DND-41 (cell line): ENCODE data around the gene PCSK2.

Source experiments
- ATAC-seq: fragments of 200-7000 bp; cut with Tn5 transposase; 3 replicates; pipeline ENCODE4 v1.9.1; 2021; ENCODE audit warnings: low read depth; ENCODE audit not compliant: insufficient read depth
- DNase-seq: peaks from one replicate; pipeline ENCODE4 v3.0.0-alpha.2; 2020
- H2AFZ ChIP-seq: 2 replicates; pipeline ENCODE4 v1.6.0; 2012; ENCODE audit warnings: low read depth, low read length
- H3K27ac ChIP-seq: 2 replicates; pipeline ENCODE4 v1.5.1; 2012; ENCODE audit warnings: low read length, inconsistent platforms
- H3K27me3 ChIP-seq: fragments of 200-600 bp; sonication (generic); 2 replicates; pipeline ENCODE4 v1.6.0; 2012; ENCODE audit warnings: low read length, mild to moderate bottlenecking, inconsistent platforms; ENCODE audit not compliant: insufficient read depth, poor library complexity
- H3K36me3 ChIP-seq: 2 replicates; pipeline ENCODE4 v1.5.1; 2012; ENCODE audit warnings: low read length, inconsistent platforms; ENCODE audit not compliant: insufficient read depth
- H3K4me1 ChIP-seq: 2 replicates; pipeline ENCODE4 v1.5.1; 2012; ENCODE audit warnings: mild to moderate bottlenecking, low read length; ENCODE audit not compliant: insufficient read depth
- H3K4me2 ChIP-seq: 2 replicates; pipeline ENCODE4 v1.6.0; 2012; ENCODE audit warnings: mild to moderate bottlenecking, moderate library complexity, low read length, inconsistent platforms; ENCODE audit not compliant: insufficient read depth
- H3K4me3 ChIP-seq, 2 experiments: fragments of 200-600 bp in 1 of 2; shearing (Covaris generic) in 1 of 2; 2 replicates each; pipeline ENCODE4 v1.5.1; 2012 to 2016; ENCODE audit warnings: inconsistent platforms in 2 of 2, low read length in 2 of 2, mild to moderate bottlenecking in 2 of 2, low read depth in 1 of 2, moderate library complexity in 1 of 2
- H3K79me2 ChIP-seq: 2 replicates; pipeline ENCODE4 v1.6.0; 2012; ENCODE audit warnings: low read length, inconsistent platforms; ENCODE audit not compliant: insufficient read depth
- H3K9ac ChIP-seq: 2 replicates; pipeline ENCODE4 v1.6.0; 2012; ENCODE audit warnings: low read depth, mild to moderate bottlenecking, inconsistent platforms, low read length, moderate library complexity
- H3K9me3 ChIP-seq: 2 replicates; pipeline ENCODE4 v1.5.1; 2012; ENCODE audit warnings: low read length, moderate library complexity, mild to moderate bottlenecking, inconsistent platforms; ENCODE audit not compliant: insufficient read depth, severe bottlenecking
- H4K20me1 ChIP-seq: 2 replicates; pipeline ENCODE4 v1.6.0; 2012; ENCODE audit warnings: low read length; ENCODE audit not compliant: insufficient read depth
- CTCF ChIP-seq: IDR thresholded peaks from 2 replicates; pipeline ENCODE4 v1.5.1; 2012; ENCODE audit warnings: borderline replicate concordance, low read length, moderate library complexity, mild to moderate bottlenecking; ENCODE audit not compliant: poor library complexity, severe bottlenecking; ENCODE audit errors: extremely low read depth
- EZH2 ChIP-seq: IDR thresholded peaks from 3 replicates; pipeline ENCODE4 v1.6.1; 2012; ENCODE audit warnings: borderline replicate concordance, low read depth, mild to moderate bottlenecking, moderate library complexity, low read length, inconsistent platforms; ENCODE audit not compliant: severe bottlenecking

Gene PCSK2

GRCh38 chr20:17452441-17452840 lies 225.6 kb downstream of the PCSK2 start:
- ATAC-seq (no peak), DNase-seq (no peak)
- H3K27me3 ChIP-seq = peaks cover 12% of the 10 kb centered on the region
- no peaks in the 10 kb centered on the region for H4K20me1 ChIP-seq
- H3K4me2 ChIP-seq = no peak overlapping the region
- no peak overlapping the region for H2AFZ ChIP-seq
- TF ChIP-seq CTCF = no peak
- TF ChIP-seq EZH2 = no peak
- H3K27ac ChIP-seq = no peak overlapping the region
- H3K36me3 ChIP-seq = no peaks in the 10 kb centered on the region
- H3K4me1 ChIP-seq = no peaks in the 10 kb centered on the region
- H3K79me2 ChIP-seq = no peaks in the 10 kb centered on the region
- no peak overlapping the region for H3K4me3 ChIP-seq
- no peaks in the 10 kb centered on the region for H3K9me3 ChIP-seq
- H3K9ac ChIP-seq = no peak overlapping the region

- Histone ChIP-seq H4K20me1 (no peaks in the 10 kb centered on the region), H3K27me3 (peaks cover 12% of the 10 kb centered on the region), H2AFZ (no peak overlapping the region), H3K79me2 (no peaks in the 10 kb centered on the region), H3K4me3 (no peak overlapping the region), H3K27ac (no peak overlapping the region), H3K9ac (no peak overlapping the region), H3K4me1 (no peaks in the 10 kb centered on the region), H3K36me3 (no peaks in the 10 kb centered on the region), H3K9me3 (no peaks in the 10 kb centered on the region), H3K4me2 (no peak overlapping the region)
- TF ChIP-seq EZH2 = no peak
- no peak for TF ChIP-seq CTCF
- DNase-seq (no peak), ATAC-seq (no peak)
Measured at GRCh38 chr20:17453592-17453991, 226.8 kb downstream of the PCSK2 start.

- Histone ChIP-seq H3K36me3 (no peaks in the 10 kb centered on the region), H3K4me3 (no peak overlapping the region), H3K79me2 (no peaks in the 10 kb centered on the region), H2AFZ (no peak overlapping the region), H4K20me1 (no peaks in the 10 kb centered on the region), H3K9ac (no peak overlapping the region), H3K9me3 (no peaks in the 10 kb centered on the region), H3K27ac (no peak overlapping the region), H3K27me3 (peaks cover 10% of the 10 kb centered on the region), H3K4me1 (no peaks in the 10 kb centered on the region), H3K4me2 (no peak overlapping the region)
- TF ChIP-seq CTCF (no peak), EZH2 (no peak)
- DNase-seq (no peak), ATAC-seq (no peak)
Measured at GRCh38 chr20:17456279-17456678, 229.4 kb downstream of the PCSK2 start.

- TF ChIP-seq CTCF = no peak
- TF ChIP-seq EZH2 = no peak
- Histone ChIP-seq H3K4me1 (no peaks in the 10 kb centered on the region), H2AFZ (no peak overlapping the region), H3K9me3 (no peaks in the 10 kb centered on the region), H3K4me2 (no peak overlapping the region), H3K79me2 (no peaks in the 10 kb centered on the region), H3K4me3 (no peak overlapping the region), H4K20me1 (no peaks in the 10 kb centered on the region), H3K27ac (no peak overlapping the region), H3K9ac (no peak overlapping the region), H3K36me3 (no peaks in the 10 kb centered on the region), H3K27me3 (peaks cover 10% of the 10 kb centered on the region)
- no peak for DNase-seq
- no peak for ATAC-seq
Measured at GRCh38 chr20:17457079-17457478, 230.2 kb downstream of the PCSK2 start.
